Fibroblast of skin of right quadriceps (primary cell): ENCODE data around the gene KLHL20.
A peak's percentile ranks its signal among the peaks of the same experiment; 100 is the strongest.
"Not testable (repeated sequence)": the region's sequence is repeated elsewhere in the genome, so short reads cannot be mapped to it uniquely, and the experiment has no call there.

ENCODE experiments used
- DNase-seq: peaks from one replicate; pipeline ENCODE4 v3.0.0-alpha.2; 2013

KLHL20 gene

DNA sequence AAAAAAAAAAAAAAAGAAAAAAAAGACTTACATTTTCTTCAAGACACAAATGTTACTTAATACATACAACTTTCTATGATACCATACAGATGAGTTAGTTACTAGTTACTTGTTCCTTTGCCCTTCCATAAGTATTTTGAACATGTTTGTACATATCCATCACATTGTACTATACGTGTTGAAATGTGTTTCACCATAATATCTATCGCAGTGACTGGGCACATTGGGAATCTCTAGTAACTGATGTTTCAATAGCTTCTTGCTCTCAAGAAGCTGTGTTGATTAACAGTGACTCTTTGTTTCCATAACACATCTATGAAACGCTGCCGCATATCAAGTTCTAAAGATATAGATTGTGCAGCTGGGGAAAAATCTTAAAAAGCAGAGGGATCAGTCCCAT is 42.9 kb downstream of the KLHL20 start:
- DNase-seq, result no peak

- DNase-seq, result no peak
Observed at GRCh38 chr1:173758110-173758509, 43.3 kb downstream of the KLHL20 start.

GRCh38 chr1:173758980-173759379 is 44.2 kb downstream of the KLHL20 start:
- no peak for DNase-seq

GRCh38 chr1:173764331-173764730 is 49.5 kb downstream of the KLHL20 start:
- DNase-seq, result not testable (repeated sequence)

- no peak for DNase-seq
Observed at GRCh38 chr1:173768206-173768605, 53.4 kb downstream of the KLHL20 start.

GRCh38 chr1:173768827-173769226 is 54.0 kb downstream of the KLHL20 start:
- no peak for DNase-seq

GRCh38 chr1:173770330-173770729 is 55.5 kb downstream of the KLHL20 start:
- DNase-seq, result not testable (repeated sequence)

DNA sequence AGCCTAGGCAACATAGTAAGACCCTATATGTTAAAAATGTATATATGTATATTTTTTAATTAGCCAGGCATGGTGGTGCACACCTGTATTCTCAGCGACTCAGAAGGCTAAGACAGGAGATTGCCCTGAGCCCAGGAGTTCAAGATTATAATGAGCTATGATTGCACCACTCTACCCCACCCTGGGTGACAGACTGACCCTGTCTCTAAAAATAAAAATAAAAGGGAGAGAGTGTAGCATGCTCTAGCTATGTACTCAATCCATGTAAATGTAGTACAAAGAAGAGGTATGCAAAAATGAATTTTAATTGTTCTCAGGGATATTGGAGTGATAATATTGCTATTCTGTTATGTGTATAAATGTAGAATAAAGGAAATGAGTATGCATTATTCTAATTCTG is 56.8 kb downstream of the KLHL20 start:
- no peak for DNase-seq

DNA sequence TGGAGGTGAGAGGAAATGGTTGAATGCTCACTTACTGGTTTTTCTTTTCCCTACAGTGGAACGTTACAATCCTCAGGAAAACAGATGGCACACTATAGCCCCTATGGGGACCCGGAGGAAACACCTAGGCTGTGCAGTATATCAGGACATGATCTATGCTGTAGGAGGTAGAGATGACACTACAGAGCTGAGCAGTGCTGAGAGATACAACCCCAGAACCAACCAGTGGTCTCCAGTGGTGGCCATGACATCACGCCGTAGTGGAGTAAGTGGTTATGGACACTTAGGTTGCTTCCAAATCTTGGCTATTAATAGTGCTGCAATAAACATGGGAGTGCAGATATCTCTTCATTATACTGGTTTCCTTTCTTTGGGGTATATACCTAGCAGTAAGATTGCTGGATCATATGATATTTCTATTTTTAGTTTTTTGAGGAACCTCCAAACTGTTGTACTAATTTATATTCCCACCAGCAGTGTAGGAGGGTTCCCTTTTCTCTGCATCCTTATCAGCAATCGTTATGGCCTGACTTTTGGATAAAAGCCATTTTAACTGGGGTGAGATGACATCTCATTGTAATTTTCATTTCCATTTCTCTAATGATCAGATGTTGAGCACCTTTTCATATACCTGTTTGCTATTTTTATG is 60.9 kb downstream of the KLHL20 start:
- no peak for DNase-seq

DNA sequence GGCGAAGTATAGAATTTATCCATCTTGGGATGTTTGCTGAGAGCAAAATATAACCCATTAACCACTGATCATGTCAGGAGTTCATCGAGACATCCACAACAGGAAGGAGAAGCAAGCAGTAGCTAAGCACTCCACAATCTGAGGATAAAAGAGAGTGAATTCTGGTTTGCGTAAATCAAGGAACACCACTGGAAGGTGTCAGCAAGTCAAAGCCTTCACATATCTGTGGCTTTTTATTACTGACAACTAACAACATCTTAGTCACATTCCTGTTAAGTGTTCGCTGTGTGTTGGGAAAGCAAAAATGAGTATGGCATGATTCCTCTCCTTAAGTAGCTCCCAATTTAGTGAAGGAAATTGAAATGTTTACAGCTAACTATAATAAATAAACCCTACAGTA is 65.2 kb downstream of the KLHL20 start:
- peak; percentile 50 for DNase-seq

DNA sequence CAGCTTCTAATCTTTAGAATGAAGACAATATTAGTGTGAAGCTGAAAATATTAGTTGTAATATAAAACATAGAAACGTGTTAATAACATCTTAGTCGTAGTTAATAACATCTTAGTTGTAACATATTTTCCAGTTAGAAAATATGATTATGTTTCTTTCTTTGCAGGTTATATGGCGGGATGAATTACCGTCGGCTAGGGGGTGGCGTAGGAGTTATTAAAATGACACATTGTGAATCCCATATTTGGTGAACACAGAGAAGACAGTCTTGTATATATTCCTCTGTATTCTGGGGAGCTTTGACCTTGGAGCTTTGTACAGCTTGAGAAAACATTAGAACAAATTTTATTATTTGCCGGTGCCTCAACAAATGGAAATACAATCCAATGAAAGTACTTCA is 70.2 kb downstream of the KLHL20 start:
- no peak for DNase-seq

DNA sequence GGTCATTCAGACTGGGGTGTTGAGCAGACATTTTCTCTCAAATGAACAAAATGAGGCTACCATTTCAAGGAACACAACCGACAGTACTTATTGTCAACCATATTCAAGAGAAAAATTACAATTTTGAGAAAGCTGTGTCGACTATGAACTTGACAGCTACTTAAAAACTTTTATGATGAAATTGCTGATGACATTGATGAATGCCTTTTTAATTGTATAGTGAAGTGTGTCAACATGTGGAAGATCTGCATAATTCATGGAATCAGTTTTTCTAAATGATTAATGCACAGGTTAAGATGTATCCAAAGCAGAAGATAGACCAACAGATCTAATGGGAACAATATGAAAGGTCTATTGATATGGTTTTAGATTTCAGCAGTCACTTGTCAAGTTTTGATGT is 75.1 kb downstream of the KLHL20 start:
- no peak for DNase-seq

- no peak for DNase-seq
Observed at GRCh38 chr1:173798078-173798477, 83.3 kb downstream of the KLHL20 start.

GRCh38 chr1:173799995-173800394 is 85.2 kb downstream of the KLHL20 start:
- DNase-seq, result not testable (repeated sequence)

GRCh38 chr1:173802961-173803360 is 88.2 kb downstream of the KLHL20 start:
- no peak for DNase-seq

- DNase-seq, result not testable (repeated sequence)
Observed at GRCh38 chr1:173813654-173814053, 98.9 kb downstream of the KLHL20 start.

DNA sequence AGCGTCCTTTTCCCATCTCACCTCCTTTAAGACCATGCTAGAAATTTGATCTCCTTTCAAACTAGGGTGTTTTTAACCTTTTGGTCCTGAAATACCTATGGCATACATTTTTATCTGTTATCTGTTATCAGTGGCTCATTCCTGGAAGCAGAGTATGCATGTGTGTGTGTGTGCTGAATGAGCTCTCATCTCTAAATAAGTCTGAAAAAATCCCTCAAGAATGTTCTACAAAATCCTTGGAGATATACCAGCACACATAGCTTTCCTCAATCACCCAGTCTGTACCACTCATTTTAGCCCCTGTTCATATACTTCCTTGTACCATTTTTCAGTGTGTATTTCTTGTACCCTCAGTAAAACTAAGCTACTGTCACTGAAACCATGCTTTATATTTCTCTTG is 103.7 kb downstream of the KLHL20 start:
- DNase-seq, result no peak

DNA sequence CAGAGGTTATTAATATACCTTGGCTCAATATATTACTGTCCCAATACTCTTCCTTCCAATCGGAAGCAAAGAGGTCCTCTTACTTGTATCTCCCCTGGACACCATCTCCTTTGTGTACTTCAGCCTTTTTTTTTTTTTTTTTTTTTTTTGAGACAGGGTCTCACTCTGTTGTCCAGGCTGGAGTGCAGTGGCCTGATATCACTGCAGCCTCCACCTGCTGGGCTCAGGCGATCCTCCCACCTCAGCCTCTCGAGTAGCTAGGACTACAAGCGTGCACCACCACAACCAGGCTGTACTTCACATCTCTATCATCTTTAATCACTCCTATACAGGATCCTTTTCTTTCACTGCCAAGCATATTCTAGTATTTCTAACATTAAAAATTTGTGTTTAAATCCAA is 106.9 kb downstream of the KLHL20 start:
- DNase-seq, result no peak

DNA sequence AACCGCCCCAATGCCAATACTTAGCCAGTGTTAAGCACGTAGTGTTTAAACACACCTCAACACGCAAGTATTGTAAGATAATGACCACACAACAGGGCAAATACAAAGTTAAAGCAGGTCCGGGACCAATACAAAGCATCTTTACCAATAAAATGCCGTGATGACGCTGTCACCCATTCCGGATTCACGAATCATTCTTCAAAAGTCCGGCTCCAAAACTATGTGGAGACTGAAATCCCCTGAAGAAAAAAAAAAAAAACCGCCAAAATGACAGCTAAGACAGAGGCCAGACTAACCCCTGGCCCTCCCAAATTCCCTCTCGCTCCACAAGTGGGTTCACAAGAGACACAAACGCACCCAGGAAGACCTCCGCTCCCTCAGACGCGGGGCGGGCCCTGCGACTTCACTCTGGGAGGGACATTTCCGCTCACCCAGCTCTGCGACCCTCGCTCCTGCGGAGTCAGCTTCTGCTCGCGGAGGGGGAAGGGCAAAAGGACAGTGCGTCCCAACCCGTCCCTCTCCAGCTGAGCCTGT is 109.1 kb downstream of the KLHL20 start:
- DNase-seq, result no peak

DNA sequence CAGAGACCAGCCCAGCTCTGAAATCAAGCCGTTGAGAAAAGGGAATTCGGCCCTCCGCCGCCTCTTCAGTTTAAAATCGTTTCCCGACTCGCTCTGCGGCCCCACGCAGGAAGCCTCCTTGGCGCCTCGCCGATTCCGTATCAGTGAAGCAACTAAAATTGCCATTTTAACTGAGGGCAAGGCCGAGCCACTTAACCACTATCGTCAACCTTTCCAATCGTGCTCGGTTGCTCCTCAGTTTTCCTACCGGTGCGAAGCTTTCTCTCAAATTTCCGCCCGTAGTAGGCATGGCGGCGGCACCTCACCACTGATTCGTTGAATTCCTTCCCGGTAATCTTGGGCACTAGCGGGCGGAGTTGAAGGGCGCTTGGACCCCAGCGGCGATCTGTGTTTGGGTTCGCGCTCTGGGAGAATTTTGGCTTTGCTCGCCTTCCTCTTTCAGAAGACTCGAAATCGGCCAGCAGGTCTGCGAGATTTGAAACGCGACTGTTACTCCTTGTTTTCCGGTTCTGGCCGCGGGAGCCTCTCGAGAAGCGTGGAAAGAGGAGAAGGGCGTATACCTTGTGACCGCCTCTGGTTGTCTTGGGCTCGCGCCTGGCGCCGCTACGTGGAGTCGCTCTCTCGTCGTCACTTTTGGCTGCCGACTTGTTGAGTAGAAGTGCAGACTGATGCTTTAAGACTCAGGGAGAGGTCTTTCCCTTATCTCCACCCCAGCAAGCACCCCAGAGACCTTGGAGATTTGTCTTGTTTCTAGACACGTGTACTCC is 109.7 kb downstream of the KLHL20 start, which contains the start of the genes CENPL and DARS2:
CENPL (minus strand) TSS at position 569 of the 767 bp plus-strand sequence. CDS start 13,584 bp downstream, outside the sequence.
DARS2 (plus strand) TSS at position 359 of the 767 bp plus-strand sequence. CDS start 557 bp downstream, outside the sequence.
- DNase-seq, result peak; percentile 98

- no peak for DNase-seq
Observed at GRCh38 chr1:173827611-173828010, 112.8 kb downstream of the KLHL20 start.

DNA sequence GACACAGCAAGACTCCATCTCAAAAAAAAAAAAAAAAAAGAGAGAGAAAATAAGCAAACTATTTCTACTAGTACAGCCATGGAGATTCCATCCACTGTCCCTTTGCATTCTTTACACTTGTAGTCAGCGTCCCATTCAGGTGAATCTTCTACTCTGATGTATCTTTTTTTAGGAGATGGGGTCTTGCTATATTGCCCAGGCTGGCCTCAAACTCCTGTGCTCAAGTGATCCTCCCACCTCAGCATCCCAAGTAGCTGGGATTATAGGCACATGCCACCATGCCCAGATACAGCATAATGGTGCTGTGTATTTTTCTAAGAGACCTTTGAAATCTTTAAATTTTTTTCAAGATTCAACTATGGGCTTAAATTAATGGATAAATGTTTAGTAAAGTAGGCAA is 118.0 kb downstream of the KLHL20 start:
- no peak for DNase-seq
